Fibroblast of skin of right quadriceps (primary cell): ENCODE measurements around the gene PM20D2.

Source experiments
- DNase-seq: peaks from one replicate; pipeline ENCODE4 v3.0.0-alpha.2; 2013

PM20D2 gene

DNA sequence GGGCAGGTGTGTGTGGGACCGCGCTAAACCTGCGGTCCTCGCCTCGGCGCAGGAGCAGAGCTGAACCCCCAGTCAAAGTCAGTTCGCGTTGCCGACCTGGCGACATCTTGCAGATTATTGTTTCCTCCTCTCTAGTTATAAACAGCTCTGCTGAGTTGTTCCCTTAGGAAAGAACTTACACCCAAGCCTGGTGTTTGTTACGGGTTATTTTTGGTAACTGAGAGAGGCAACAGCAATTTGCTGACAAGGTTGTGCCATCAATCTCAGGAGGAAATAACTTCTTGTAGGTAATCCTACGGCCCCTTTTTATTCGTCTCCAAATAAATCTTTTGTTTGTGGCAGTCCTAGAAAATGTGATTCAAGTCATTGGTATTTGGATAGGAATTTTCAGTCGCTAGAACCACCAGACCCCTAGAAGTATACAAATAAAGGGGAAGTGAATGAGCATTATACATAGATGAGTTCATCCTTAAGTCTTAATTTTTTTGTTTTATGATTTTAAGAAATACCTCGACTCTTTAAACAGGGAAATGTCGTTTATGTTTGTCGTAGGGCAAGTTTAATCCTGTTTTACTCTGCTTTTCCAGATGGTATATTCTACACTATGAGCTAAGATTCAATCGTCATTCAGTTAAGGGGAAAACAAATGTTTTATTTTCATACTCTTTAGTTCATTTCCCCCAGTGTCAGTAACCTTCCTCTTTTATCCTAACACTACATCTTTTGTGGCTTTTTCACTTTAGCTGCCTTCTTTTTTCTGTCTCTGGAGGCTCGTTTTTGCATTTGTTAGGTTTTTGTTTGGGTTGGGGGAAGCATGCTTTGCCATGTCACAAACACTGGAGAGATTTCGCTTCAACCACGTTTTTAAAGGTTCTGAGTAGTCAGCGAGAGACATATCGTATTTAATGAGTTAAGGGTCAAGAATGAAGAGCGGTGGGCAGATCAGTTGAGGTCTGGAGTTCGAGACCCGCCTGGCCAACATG, 1.2 kb downstream of the PM20D2 start:
- DNase-seq = peak; percentile 77

DNA sequence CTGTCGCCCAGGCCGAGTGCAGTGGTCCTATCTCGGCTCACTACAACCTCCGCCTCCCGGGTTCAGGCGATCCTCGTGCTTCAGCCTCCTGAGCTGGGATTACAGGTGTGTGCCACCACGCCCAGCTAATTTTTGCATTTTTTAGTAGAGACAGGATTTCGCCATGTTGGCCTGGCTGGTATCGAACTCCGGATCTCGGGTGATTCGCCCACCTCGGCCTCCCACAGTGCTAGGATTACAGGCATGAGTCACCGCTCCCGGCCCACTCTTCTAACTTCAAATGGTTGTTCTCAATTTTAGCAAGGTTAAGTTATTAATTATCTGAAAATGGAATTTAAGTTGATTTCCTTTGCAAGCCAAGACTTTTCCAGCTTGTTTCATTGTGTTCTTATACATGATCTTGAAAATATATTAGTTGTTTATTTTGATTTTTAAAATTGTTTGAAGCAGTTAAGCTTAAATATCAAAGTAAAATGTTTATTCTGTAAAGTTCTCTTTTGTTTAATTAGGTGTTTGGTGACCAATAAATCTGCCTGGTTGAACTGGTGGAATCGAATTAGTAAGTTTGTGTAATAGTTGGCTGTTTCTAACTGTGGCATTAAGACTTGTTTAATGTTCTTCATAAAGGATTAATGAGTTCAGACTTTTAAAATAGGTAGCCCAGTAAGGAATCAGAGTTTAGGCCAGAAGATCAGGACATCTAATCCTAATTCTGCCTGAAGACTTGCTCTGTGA, 2.3 kb downstream of the PM20D2 start:
- DNase-seq = peak; percentile 27

DNA sequence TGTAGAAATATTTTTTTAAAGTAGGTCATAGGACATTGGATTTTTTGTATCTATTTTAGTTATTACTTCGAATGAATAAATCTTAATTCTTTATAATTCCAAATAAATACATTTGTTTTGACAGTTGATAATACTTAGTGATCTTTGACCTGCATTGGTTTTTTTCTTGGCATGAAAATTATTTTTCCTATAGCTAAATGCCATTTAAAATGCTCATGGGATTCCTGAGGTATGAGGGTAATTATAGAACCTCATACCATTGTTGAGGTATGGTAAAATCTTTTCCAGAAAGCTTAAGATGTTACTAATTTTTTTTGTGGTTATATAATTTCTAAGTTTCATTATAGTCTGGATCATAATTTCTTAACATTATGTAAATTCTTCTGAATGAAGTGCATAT, 8.3 kb downstream of the PM20D2 start:
- DNase-seq = peak; percentile 57

DNA sequence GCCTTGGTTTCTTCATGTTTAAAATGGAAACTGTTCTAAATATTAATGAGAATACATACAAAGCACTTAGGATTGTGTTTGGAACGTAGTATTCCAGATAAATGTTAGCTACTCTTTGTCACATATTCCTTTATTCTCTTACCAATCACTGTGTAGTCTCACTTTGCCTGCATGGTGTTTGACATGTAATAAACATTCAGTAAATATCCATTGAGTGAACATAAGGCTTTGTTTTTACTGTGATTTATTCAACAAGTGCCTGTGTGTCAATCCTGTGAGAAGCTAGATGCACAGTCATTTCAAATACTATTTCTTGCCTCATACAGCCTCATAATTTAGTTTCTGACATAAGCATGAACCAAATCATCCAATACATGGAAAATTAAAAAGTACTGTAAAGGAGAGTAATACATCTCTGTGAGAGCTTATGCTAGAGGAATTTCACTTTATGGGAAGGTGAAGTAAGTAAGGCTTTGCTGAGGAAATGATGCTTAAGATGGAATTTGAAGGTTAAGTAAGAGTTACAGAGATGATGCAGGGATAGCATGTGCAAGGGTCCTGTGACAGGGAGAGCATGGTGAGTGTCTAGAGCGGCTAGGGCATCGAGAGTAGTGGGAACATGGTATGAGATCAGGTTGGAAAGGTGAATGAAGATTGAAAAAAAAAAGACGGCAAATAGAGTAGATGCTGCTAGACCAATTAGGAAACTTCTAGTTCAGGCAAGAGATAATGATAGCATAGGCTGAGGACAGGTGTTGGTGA, 14.7 kb downstream of the PM20D2 start:
- DNase-seq = no peak

DNA sequence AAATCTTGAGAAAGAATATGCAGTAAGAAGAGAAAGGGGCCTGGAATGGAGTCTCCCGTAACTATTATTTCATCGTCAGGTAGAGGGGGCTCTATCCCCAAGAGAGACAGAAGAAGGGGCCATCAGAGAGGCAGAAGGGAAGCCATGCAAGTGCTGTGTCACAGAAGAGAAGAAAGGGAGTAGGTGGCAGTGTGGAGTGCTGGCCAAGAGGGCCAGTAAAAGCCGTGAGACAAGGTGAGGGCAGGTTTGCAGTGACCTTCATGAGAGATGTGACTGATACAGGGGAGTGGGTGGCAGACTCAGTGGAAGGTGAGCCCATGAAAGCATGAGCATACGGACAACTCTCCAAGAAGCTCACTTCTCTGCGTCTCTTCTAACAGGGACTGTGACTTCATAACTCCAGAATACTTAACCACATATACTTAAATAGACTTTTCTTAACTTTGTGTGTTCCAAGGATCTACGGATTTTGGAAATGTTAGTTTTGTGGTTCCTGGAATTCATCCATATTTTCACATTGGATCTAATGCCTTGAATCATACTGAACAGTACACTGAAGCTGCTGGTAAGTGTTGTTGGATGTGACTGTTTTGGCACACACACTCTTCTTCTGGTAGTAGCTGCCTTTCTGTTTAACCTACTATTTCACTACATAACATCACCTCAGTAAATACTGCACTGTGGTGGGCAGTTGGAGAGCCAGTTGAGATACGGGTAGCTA, 15.6 kb downstream of the PM20D2 start:
- DNase-seq = peak; percentile 53

DNA sequence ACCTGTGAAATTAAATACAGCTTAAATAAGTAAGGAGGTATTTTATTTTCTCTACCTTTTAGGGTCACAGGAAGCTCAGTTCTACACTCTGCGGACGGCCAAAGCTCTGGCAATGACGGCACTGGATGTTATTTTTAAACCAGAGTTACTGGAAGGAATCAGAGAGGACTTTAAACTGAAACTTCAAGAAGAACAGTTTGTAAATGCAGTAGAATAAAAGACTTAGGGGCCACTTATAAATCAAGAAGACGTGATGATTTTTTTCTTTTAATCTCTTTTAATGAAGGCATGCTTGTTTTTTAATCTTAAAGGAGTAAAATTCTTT, 16.2 kb downstream of the PM20D2 start:
- no peak for DNase-seq

DNA sequence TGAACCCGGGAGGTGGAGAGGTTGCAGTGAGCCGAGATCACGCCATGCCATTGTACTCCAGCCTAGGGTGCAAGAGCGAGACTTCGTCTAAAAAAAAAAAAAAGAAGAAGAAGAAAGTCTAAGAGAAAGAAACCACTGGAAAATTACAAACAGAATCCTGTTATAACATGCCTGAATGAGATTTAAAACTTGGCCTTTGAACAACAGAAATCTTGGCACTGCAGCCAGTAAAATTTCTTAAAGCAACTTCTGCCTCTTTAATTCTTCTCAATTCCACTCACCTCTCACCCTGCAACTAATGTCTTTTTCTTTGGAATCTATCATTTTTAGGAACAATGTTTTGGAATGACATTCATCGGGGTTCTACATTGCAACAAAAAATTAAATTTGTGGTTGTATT, 26.3 kb downstream of the PM20D2 start:
- no peak for DNase-seq

DNA sequence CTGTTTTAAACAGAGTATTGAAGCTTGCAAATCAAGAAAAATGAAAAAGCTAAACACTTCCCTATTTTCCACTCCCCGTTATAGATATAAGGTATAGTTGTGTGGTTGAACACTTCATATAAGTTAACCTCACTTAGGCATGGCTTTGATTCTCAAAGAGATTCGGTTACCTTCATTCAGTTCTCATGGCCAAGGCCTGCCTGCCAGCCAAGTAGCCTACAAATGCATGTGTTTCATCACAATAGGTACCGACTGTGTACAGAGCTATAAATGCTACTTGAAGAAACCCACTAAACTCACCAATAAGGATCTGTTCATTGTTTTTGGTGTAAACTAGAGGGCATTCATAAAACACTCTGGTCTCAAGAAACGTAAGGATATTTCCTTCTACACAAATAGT, 27.8 kb downstream of the PM20D2 start:
- no peak for DNase-seq

DNA sequence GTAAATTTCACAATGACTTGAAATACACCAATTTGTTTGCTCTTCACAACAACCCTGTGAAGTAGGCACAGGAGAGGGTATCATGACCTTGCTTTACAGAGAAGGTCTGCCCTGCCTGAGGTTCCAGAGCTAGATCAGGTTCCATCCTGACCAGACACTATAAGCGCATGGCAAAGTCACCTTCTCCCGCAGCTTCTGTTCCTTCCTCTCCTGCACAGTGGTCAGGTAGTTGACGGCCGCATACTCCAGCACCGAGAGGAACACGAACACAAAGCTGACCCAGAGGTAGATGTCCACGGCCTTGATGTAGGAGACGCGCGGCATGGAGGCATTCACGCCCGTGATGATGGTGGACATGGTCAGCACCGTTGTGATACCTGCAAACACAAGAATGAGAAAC, 34.3 kb downstream of the PM20D2 start:
- DNase-seq = no peak

DNA sequence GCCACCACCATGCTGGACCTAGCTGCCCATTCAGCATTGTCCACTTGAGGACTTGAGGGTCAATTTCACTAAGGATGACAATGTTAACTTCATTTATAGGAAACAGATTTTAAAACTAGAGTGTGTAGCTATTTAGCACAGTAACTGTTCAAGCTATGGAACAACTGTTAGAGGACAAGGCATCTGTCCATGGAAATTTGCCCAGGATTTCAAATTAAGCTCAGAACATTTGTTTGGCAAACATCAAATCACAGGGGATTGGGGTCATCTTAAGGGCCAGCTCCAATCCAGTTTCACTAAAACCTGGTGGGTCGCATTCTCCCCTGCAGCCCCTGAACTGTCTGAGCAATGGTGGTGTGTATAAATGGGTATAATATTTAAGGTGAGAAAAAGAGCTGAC, 35.1 kb downstream of the PM20D2 start:
- no peak for DNase-seq

DNA sequence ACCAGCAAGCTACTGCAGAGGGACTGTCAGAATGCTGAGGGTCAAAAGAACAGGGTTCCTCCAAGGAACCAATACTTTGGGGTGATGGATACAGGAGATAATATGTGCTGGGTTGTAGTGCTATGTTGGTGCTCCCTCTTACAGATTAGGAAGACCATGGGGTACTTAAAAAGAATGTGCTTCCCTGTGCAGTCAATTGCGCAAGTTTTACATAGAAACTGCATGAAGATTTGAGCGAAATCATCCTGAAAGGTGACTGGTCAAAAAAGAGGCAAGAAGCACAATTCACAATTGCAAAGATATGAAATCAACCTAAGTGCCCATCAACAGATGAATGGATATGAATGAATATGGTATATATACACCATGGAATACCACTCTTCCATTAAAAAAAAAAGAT, 37.4 kb downstream of the PM20D2 start:
- DNase-seq = no peak

DNA sequence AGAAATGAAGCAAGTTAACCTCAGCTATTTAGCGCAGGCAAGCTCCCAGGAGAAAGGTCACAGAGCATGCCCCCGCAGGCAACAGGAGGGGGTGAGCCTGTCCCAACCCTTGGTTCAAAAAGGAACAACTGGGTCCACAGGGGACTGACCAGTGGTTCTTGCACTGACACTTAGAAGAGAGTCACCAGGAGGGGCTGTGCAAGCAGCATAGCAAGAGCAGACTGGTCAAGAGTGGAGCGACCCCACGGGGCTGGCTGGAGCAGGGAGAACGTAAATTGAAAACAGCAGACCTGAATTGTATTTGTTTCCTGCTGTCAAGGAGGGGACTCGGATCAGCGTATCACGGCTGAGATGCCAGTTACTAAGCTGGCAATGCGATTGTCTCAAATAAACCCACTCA, 38.5 kb downstream of the PM20D2 start:
- DNase-seq = no peak

DNA sequence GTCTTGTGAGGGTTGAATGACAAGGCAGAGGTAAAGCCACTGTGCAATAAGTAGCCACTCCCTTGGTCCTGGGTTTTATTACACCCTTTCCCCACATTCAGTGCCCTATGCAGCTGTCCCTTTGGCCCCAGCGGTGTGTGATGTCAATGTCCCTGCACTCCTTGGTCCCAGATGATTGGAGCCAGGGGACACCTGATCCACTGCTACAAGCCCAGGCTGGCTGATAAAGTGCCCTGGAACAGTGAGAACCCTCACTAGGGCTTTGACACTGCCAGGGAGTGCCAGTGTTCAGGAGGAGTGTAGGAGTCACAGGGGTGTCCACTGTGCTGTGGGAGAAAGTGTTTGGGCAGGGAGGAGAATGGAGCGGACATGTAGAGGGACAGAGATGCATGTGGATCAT, 40.9 kb downstream of the PM20D2 start:
- DNase-seq = no peak

DNA sequence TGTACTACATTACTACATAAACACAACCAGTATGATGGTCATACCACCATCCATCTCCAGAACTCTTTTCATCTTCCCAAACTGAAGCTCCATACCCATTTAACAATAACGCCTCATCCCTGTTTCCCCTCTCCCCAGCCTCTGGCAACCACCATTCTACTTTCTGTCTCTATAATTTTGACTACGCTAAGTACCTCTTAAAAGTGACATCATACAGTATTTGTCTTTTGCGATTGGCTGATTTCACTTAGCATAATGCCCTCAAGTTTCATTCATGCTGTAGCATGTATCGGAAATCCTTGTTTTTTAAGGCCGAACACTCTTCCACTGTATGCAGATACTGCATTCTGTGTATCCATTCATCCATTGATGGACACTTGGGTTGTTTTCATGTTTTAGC, 41.6 kb downstream of the PM20D2 start:
- no peak for DNase-seq

DNA sequence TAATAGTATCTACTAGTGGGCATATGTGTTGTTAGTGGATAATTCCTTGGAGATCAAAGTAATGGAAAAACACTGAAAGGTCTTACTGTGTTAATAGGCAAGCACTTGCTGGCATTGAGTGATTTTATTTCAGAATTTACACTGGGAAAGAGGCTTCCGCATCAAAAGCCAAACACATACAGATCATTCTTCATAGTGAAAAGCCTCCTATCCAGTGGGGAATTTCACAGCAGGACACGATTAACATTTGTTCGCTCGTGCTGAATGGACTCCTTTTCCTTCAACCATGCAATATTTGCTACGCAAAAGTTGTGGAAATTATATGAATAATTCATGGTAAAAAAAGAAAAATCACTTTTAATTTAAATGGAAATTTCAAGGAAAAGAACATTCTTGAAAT, 44.9 kb downstream of the PM20D2 start:
- DNase-seq = no peak

DNA sequence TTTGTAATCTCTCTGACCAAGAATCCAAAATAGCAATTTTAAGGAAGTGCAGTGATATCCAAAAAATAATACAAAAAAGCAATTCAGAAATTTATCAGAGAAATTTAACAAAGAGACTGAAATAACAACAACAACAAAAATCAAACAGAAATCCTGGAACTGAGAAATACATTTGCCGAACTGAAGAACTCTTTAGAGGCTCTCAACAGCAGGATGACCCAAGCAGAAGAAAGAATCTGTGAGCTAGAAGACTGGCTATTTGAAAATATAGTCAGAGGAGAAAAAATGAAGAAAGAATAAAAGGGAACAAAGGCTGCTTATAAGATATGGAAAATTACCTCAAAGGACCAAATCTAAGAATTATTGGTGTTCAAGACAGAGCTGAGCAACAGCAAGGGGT, 48.7 kb downstream of the PM20D2 start:
- DNase-seq = no peak

DNA sequence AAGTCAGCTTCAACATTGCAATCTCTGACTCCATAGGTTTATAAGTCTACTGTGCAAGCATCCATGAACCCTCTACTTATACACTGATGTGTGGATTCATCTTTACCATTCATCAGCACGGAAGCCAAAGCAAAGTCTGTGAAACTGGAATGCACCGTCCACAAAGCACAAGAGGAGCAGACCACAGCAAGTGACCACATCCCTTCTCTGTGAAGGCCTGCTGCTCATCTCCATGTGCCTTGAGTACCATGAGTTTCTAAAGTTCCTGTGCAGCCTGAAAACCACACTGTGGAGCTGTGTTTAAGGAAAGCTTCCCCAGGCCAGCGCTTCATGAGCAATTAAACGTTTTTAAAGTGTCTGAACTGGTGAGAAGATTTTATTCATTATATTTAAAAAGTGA, 51.3 kb downstream of the PM20D2 start:
- DNase-seq = no peak

DNA sequence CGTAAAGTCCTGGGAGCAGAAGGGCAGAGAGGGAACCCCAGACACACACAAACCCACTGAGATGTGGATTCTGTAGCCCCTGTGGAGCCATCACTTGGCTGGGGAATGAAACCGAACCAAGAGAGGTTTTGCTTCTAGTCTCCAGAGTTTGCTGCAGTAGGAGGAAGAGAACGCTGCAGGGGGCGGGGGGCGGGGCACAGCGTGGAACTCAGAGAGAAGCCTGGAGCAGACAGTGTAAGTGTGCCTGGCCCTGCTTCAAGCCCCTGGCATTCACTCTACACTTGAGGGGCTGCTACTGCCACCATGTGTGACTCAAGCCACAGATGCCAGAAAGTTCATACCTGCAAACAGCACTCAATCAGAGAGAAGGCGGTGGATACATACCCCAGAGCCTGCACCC, 52.4 kb downstream of the PM20D2 start:
- no peak for DNase-seq

DNA sequence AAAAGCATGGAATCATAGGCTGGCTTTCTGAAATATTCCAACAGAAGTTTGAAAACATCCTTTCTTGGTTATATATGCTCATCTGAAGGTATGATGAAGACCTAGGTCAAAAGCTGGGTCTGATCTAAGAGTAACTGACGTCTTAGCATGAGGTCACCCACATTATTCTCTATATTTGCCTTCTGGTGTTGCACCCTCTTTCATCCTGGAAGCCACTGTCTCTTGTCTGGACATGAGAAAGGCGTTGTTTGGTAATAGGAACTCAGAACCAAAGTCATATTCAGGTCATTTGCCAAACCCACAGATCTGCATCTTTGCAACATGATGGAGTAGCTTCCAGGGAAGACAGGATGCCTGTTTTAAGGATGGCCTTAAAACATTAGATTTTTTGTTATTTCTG, 53.7 kb downstream of the PM20D2 start:
- no peak for DNase-seq

DNA sequence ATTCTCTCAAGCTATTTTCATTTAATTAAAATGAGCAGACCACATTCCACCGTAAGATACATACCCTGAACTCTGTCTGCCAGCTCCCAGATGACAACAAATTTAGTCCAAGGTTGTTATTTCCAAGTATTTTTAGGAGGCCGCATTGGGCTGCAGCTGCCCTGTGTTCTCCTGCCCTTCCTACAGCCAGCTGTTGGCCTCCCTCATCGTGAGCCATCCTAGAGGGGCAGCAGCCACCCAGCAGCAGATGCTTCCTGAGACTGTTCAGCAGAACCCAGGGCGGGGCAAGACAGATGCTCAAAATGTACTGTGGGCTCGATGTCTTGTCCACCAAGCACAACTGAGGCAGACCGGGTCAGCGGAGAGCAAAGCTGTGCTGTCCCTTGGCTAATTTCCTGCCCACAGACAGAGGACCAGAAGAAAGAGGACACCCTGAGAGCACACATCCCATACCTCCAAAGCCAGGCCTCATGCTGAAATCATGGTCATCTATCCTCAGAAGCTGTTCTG, 54.9 kb downstream of the PM20D2 start:
- DNase-seq = no peak

DNA sequence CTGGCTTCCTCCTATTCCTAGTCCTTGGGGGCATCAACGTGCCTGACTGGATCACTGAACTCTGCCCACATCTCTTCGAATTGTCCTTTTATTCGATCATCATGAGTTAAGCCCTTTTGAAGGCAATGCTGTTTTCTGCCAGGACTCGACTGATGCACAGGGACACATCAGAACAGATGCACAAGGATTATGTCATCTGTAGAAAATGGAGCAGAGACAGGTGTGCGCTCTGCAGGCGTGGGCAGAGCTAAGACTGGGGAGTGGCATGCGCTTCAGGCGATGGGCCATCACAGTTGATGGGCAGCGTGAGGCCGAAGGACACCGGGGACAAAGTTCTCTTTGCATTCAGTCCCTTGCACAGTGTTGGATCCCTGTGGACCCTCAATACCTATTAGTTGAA, 58.2 kb downstream of the PM20D2 start:
- no peak for DNase-seq

DNA sequence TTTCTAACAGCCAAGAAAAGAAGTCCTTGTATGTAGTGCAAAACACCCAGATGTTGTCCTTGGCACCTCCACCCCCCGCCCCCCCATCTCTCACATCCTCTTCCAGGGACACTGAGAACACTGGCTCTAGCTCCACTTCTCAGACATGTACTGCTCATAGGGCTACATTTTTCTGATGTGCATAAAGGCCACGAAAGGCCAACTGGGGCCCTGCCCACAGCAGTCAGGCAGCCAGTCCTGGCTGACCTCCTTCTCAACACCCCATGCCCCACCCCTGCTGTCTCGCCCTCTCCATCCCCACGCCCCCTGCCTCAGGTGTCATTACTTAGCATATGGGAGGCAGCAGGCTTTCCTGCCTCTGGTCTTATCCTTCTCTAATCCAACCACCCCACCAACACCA, 60.0 kb downstream of the PM20D2 start:
- no peak for DNase-seq

DNA sequence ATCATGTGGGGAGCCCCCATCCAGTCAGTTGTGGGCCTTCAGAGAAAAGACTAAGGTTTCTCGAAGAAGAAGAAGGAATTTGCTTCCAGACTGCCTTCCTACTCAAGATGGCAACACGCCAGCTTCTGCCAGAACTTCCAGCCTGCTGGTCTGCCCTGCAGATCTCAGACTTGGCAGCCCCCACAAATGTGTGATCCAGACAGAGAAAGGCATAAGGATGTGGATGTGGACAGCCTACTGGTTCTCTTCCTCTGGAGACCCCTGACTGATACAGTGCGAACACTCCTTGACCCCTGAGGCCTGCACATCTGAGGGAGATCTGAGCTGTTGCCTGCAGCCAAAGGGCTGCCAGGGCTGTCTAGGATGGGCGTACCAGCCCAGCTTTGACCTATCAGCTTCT, 62.7 kb downstream of the PM20D2 start:
- no peak for DNase-seq
